Upper lobe of left lung (tissue), 4 donors: ENCODE results near the gene ZNF750.

Experiments used
- EP300 ChIP-seq, 4 donors: sonication (generic); formaldehyde crosslinking; IDR thresholded peaks; one replicate each; pipeline ENCODE4 v1.5.1; 2017; ENCODE audit warnings: antibody characterized with exemption in 4 of 4, control low read depth in 2 of 4
- POLR2A ChIP-seq, 4 donors: fragments of 450-650 bp; IDR thresholded peaks; one replicate each; pipeline ENCODE4 v1.5.1; 2016 to 2017; ENCODE audit warnings: antibody characterized with exemption in 4 of 4, mild to moderate bottlenecking in 2 of 4
- POLR2AphosphoS5 ChIP-seq, 2 donors: sonication (generic); formaldehyde crosslinking; IDR thresholded peaks; one replicate each; pipeline ENCODE4 v1.5.1; 2017; ENCODE audit warnings: antibody characterized with exemption in 2 of 2
- TF ChIP-seq, protein P1 (sequence below), 6 experiments: fragments of 450-650 bp in 4 of 6; fragments of 200-600 bp in 2 of 6; sonication (generic) in 2 of 6; IDR thresholded peaks; one replicate each; pipeline ENCODE4 v1.5.1; 2016 to 2019; ENCODE audit warnings: antibody characterized with exemption in 6 of 6

DNA sequence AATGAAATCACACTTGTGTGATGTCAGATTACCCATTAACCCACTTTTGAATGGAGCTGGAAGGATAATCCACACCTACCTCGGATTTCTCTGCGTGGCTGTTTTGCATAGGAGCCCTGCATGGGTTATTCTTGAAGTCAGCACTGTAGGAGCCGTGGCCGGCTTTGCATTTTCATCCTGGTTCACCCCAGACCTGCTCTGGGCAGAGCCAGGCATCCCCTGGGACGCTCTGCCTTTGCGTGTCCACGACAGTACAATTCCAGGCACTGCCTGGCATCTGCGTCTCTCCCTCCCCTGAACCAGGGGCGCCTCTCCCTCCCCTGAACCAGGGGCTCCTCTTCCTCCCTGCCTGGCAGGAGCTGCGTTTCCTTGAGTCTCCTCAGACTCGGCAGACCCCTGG, 29.7 kb upstream of the ZNF750 start:
- TF ChIP-seq, protein P1, sequence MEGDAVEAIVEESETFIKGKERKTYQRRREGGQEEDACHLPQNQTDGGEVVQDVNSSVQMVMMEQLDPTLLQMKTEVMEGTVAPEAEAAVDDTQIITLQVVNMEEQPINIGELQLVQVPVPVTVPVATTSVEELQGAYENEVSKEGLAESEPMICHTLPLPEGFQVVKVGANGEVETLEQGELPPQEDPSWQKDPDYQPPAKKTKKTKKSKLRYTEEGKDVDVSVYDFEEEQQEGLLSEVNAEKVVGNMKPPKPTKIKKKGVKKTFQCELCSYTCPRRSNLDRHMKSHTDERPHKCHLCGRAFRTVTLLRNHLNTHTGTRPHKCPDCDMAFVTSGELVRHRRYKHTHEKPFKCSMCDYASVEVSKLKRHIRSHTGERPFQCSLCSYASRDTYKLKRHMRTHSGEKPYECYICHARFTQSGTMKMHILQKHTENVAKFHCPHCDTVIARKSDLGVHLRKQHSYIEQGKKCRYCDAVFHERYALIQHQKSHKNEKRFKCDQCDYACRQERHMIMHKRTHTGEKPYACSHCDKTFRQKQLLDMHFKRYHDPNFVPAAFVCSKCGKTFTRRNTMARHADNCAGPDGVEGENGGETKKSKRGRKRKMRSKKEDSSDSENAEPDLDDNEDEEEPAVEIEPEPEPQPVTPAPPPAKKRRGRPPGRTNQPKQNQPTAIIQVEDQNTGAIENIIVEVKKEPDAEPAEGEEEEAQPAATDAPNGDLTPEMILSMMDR (IDR thresholded peaks at IDR 0.05) = no peak
- TF ChIP-seq POLR2AphosphoS5 (IDR thresholded peaks at IDR 0.05) (no peak), POLR2A (IDR thresholded peaks at IDR 0.05) (no peak), EP300 (IDR thresholded peaks at IDR 0.05) (no peak)
